Hepatocyte (in vitro differentiated cells): Measurements from ENCODE around the gene EXOC6B. TPM values are rescaled to one million over a fixed set of nuclear protein-coding genes. Genes with fewer than 3 reads are reported as not detected.

Source experiments
- DNase-seq: peaks from one replicate; pipeline ENCODE4 v3.0.0-alpha.2; 2016; ENCODE audit warnings: low spot score
- H2AFZ ChIP-seq: fragments of 200-600 bp; sonication (generic); 2 replicates; pipeline ENCODE4 v1.6.0; 2016; ENCODE audit warnings: antibody characterized with exemption, mild to moderate bottlenecking
- H3K27ac ChIP-seq: fragments of 200-600 bp; sonication (generic); 2 replicates; pipeline ENCODE4 v1.5.1; 2016; ENCODE audit warnings: mild to moderate bottlenecking
- H3K27me3 ChIP-seq: fragments of 200-600 bp; sonication (generic); 2 replicates; pipeline ENCODE4 v1.6.1; 2016
- H3K36me3 ChIP-seq: fragments of 200-600 bp; sonication (generic); replicated peaks from 2 replicates; pipeline ENCODE4 v1.5.1; 2016; ENCODE audit warnings: low read depth; ENCODE audit not compliant: insufficient read depth
- H3K4me1 ChIP-seq: fragments of 200-600 bp; sonication (generic); 2 replicates; pipeline ENCODE4 v1.5.1; 2016; ENCODE audit warnings: mild to moderate bottlenecking, moderate library complexity; ENCODE audit not compliant: insufficient read depth
- H3K4me2 ChIP-seq: fragments of 200-600 bp; sonication (generic); 2 replicates; pipeline ENCODE4 v1.6.0; 2016
- H3K4me3 ChIP-seq: fragments of 200-600 bp; sonication (generic); 2 replicates; pipeline ENCODE4 v1.5.1; 2016; ENCODE audit warnings: mild to moderate bottlenecking
- H3K79me2 ChIP-seq: fragments of 200-600 bp; sonication (generic); 2 replicates; pipeline ENCODE4 v1.6.0; 2017; ENCODE audit warnings: mild to moderate bottlenecking
- H3K9me2 ChIP-seq: fragments of 200-600 bp; sonication (generic); replicated peaks from 2 replicates; pipeline ENCODE4 v1.6.0; 2017; ENCODE audit warnings: mild to moderate bottlenecking; ENCODE audit not compliant: insufficient read depth
- H3K9me3 ChIP-seq: fragments of 200-600 bp; sonication (generic); 2 replicates; pipeline ENCODE4 v1.5.1; 2016; ENCODE audit warnings: low read depth, mild to moderate bottlenecking
- H4K20me1 ChIP-seq: fragments of 200-600 bp; sonication (generic); 2 replicates; pipeline ENCODE4 v1.6.0; 2016; ENCODE audit warnings: mild to moderate bottlenecking; ENCODE audit not compliant: insufficient read depth, poor library complexity, severe bottlenecking
- EZH2 ChIP-seq: fragments of 200-600 bp; sonication (generic); IDR thresholded peaks from 2 replicates; pipeline ENCODE4 v1.6.1; 2016; ENCODE audit warnings: antibody characterized with exemption, mild to moderate bottlenecking, borderline replicate concordance
- EZH2phosphoT487 ChIP-seq: fragments of 200-600 bp; sonication (generic); IDR thresholded peaks from one replicate; pipeline ENCODE4 v1.6.1; 2018; ENCODE audit warnings: antibody characterized with exemption, mild to moderate bottlenecking, low read depth, moderate library complexity; ENCODE audit not compliant: unreplicated experiment, severe bottlenecking
- WGBS: methylation state at CpG from one replicate; pipeline ENCODE4 v1.1.6; 2016; ENCODE audit warnings: low lambda C conversion rate; ENCODE audit errors: missing lambda C conversion rate; 5-methylcytosine and 5-hydroxymethylcytosine counted together
- polyA plus RNA-seq: library from polyadenylated mRNA; unstranded; fragments of >200 nt; fragmentation: Nextera tagmentation; extraction: Ambion mirVana; gene quantifications from 2 replicates; pipeline ENCODE4 v1.2.1, GENCODE V29; 2016
- total RNA-seq: library from RNA; depleted of rRNA; stranded (reverse); fragments of >200 nt; gene quantifications from 2 replicates; pipeline ENCODE4 v1.2.3, GENCODE V29; 2014
- TF ChIP-seq, protein P1 (sequence below): fragments of 200-600 bp; sonication (generic); IDR thresholded peaks from 2 replicates; pipeline ENCODE4 v1.5.1; 2016; ENCODE audit warnings: antibody characterized with exemption, mild to moderate bottlenecking; ENCODE audit not compliant: poor library complexity

The EXOC6B gene
- total and polyA plus RNA-seq, 2 experiments from 2014 or later: 11.8 to 36.2 TPM

DNA sequence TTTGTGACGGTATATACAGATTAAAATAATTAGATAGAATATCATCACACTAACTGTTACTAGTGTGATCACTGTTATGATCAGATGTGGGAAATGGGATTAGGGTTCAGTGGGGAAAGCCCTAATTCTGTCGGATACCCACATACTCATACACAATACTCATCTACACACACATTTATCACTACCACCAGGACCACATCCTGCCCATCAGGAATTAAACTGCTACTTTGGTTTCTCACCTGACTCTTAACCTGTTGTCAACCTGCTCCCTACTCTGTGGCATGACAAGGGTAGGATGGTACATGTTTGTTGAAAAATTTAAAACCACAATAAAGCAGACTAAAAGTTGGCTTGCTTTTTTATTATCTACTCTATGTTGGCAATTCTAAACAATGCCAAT is 653.4 kb downstream of the EXOC6B start:
- Histone ChIP-seq H3K4me3 (no peak overlapping the region), H3K79me2 (no peaks in the 10 kb centered on the region), H2AFZ (no peak overlapping the region), H4K20me1 (no peaks in the 10 kb centered on the region), H3K27ac (no peak overlapping the region), H3K9me3 (no peaks in the 10 kb centered on the region), H3K9me2 (peaks cover 3% of the 10 kb centered on the region), H3K4me1 (no peaks in the 10 kb centered on the region), H3K4me2 (no peak overlapping the region), H3K36me3 (no peaks in the 10 kb centered on the region), H3K27me3 (no peaks in the 10 kb centered on the region)
- 82% methylated on average over 2 of the region's 2 CpGs for WGBS
- TF ChIP-seq EZH2 (no peak), EZH2phosphoT487 (no peak)
- TF ChIP-seq, protein P1, sequence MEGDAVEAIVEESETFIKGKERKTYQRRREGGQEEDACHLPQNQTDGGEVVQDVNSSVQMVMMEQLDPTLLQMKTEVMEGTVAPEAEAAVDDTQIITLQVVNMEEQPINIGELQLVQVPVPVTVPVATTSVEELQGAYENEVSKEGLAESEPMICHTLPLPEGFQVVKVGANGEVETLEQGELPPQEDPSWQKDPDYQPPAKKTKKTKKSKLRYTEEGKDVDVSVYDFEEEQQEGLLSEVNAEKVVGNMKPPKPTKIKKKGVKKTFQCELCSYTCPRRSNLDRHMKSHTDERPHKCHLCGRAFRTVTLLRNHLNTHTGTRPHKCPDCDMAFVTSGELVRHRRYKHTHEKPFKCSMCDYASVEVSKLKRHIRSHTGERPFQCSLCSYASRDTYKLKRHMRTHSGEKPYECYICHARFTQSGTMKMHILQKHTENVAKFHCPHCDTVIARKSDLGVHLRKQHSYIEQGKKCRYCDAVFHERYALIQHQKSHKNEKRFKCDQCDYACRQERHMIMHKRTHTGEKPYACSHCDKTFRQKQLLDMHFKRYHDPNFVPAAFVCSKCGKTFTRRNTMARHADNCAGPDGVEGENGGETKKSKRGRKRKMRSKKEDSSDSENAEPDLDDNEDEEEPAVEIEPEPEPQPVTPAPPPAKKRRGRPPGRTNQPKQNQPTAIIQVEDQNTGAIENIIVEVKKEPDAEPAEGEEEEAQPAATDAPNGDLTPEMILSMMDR: no peak
- DNase-seq: no peak

DNA sequence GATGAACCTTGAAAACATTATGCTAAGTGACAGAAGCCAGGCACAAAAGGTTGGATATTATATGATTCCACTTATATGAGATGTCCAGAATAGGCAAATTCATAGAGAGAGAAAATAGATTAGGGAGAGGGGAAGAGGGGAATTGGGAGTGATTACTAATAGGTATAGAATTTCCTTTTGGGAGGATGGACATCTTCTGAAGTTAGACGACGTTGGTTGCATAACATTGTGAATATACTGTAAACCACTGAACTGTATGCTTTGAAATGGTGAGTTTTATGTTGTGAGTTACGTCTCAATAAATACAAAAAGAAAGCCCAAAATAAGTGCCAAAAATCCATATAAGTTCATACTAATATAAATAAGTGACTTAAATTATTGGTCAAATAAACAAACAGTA is 659.6 kb downstream of the EXOC6B start:
- no peaks in the 10 kb centered on the region for H3K9me3 ChIP-seq
- H3K36me3 ChIP-seq: no peaks in the 10 kb centered on the region
- H4K20me1 ChIP-seq: no peaks in the 10 kb centered on the region
- no peaks in the 10 kb centered on the region for H3K4me1 ChIP-seq
- H3K27me3 ChIP-seq: peaks cover 6% of the 10 kb centered on the region
- H3K27ac ChIP-seq: no peak overlapping the region
- no peak for DNase-seq
- no peak for TF ChIP-seq EZH2
- TF ChIP-seq EZH2phosphoT487: no peak
- TF ChIP-seq, protein P1: no peak
- H3K9me2 ChIP-seq: peaks cover 3% of the 10 kb centered on the region
- 81% methylated on average over 3 of the region's 3 CpGs for WGBS
- H3K79me2 ChIP-seq: no peaks in the 10 kb centered on the region
- H3K4me3 ChIP-seq: no peak overlapping the region
- H2AFZ ChIP-seq: no peak overlapping the region
- no peak overlapping the region for H3K4me2 ChIP-seq

DNA sequence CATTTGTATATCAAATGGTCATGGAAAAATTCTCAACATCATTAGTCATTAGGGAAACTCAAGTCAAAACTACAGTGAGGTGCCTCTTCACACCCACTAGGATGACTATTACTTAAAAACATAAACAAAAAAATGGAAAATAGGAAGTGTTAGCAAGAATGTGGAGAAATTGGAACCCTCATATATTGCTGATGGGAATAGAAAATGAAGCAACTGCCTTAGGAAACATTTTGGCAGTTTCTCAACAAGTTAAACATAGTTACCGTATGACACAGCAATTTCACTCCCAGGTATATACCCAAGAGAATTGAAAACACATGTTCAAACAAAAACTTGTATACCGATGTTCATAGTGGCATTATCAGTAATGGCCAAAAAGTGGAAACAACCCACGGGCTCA is 660.0 kb downstream of the EXOC6B start:
- H3K4me3 ChIP-seq: no peak overlapping the region
- 74% methylated on average over 3 of the region's 3 CpGs for WGBS
- TF ChIP-seq, protein P1: no peak
- TF ChIP-seq EZH2 (no peak), EZH2phosphoT487 (no peak)
- H3K4me2 ChIP-seq: no peak overlapping the region
- H3K79me2 ChIP-seq: no peaks in the 10 kb centered on the region
- H3K9me2 ChIP-seq: peaks cover 3% of the 10 kb centered on the region
- H3K9me3 ChIP-seq: no peaks in the 10 kb centered on the region
- no peaks in the 10 kb centered on the region for H3K4me1 ChIP-seq
- H3K36me3 ChIP-seq: no peaks in the 10 kb centered on the region
- no peak for DNase-seq
- peaks cover 6% of the 10 kb centered on the region for H3K27me3 ChIP-seq
- H3K27ac ChIP-seq: no peak overlapping the region
- H2AFZ ChIP-seq: no peak overlapping the region
- H4K20me1 ChIP-seq: no peaks in the 10 kb centered on the region

DNA sequence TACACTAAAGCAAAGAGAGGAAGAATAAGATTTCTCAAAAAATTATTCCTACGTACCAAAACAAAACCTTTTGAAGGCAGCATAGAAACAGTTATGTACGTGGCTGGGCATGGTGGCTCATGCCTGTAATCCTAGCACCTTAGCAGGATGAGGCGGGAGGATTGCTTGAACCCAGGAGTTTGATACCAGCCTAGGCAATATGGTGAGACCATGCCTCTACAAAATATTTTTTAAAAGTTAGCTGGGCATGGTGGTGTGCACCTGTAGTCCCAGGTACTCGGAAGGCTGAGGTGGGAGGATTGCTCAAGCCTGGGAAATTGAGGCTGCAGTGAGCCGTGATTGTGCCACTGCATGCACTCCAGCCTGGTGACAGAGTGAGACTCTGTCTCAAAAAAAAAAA is 663.3 kb downstream of the EXOC6B start:
- no peak overlapping the region for H3K4me3 ChIP-seq
- no peak overlapping the region for H2AFZ ChIP-seq
- H3K4me2 ChIP-seq: no peak overlapping the region
- no peak overlapping the region for H3K27ac ChIP-seq
- DNase-seq: no peak
- WGBS: 91% methylated on average over 5 of the region's 5 CpGs
- H3K79me2 ChIP-seq: no peaks in the 10 kb centered on the region
- TF ChIP-seq EZH2phosphoT487 (no peak), EZH2 (no peak)
- TF ChIP-seq, protein P1: no peak
- H3K9me3 ChIP-seq: no peaks in the 10 kb centered on the region
- H3K9me2 ChIP-seq: no peaks in the 10 kb centered on the region
- peaks cover 6% of the 10 kb centered on the region for H3K27me3 ChIP-seq
- H3K4me1 ChIP-seq: no peaks in the 10 kb centered on the region
- H4K20me1 ChIP-seq: no peaks in the 10 kb centered on the region
- H3K36me3 ChIP-seq: no peaks in the 10 kb centered on the region
